ENCODE data around the gene QRFP.
A peak's percentile ranks its signal among the peaks of the same experiment; 100 is the strongest.

The QRFP gene, protein sequence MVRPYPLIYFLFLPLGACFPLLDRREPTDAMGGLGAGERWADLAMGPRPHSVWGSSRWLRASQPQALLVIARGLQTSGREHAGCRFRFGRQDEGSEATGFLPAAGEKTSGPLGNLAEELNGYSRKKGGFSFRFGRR

DNA sequence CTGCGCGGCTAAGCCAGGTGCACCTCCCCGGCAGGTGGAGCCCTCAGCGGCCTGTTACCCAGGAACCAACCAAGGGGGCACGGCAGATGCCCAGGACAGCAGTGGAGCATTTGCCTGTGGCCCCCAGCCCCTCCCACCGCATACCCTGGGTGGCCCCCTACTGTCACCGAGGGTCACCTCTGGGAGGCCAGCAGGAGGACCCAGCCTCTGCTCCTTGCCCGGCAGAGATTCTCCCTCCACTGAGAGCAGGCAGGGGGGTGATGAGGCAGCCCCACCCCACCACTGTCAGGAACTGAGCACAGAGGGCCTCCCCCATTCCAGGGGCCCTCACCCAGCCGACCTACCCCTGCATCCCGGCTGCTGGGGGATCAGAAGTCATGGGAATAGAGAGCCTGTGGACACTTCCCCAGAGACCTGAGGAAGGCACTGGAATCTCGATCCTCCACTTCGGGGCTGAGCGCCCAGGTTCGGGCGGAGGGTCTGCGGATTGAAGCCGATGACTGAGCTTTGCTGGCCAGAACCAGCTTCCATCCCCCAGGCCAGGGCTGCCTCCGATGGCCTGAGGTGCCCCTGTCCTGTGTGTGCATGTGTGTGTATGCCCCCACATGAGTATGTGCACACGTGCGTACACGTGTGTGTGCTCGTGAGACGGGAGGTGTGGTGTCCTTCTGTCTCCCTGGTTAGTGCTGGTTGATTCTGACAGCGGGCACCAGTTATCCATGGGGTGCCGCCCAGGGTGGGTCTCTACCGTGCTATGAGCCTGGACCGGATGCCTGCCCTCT lies at the start of gene QRFP:
Gene QRFP (minus strand): TSS at position 580 of the 782 bp plus-strand sequence. CDS start 2,974 bp downstream, outside the sequence.
- DNase-seq: no peak

DNA sequence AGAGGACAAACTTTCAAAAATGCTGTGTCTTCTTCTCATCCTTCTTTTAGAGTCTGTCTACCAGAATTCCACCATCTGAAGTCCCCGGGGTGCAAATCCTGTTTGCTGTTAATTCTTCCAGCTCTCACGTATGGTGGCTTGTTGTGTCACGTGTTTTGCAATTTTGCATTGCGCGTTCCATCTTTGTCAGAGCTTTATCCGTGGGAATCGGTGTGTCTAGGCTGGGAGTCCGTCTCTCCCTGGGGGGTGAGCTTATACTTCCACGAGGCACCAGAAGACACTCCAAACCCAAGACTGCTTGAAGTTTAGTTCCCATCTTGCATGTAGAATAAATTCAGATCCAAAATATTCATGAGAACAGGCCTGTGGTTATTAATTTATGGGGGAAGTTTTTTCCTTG lies 48.6 kb upstream of the QRFP start:
- DNase-seq: no peak

DNA sequence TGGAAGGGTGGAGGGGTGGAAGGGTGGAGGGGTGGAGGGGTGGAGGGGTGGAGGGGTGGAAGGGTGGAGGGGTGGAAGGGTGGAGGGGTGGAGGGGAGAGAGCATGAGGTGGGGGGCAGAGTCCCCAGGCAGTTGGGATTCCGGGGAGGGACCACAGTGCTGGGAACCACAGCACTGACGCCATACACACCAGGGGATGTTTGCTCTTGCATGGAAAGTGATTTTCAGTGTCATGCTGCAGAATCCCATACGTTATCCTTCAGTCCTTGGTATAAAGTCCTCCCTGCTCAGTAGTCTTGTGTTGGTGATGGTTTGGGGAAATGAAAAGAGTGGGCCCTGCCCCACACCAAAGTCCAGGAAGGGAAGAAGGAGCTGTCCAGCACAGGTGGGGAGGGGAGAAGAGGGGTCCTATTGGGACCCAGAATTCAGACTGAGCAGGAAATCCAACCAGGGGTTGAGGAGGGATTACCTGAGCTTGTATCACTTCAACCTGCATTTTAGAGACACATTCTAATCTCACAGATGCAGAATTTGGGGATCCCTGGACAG lies 48.0 kb upstream of the QRFP start:
- DNase-seq: no peak

DNA sequence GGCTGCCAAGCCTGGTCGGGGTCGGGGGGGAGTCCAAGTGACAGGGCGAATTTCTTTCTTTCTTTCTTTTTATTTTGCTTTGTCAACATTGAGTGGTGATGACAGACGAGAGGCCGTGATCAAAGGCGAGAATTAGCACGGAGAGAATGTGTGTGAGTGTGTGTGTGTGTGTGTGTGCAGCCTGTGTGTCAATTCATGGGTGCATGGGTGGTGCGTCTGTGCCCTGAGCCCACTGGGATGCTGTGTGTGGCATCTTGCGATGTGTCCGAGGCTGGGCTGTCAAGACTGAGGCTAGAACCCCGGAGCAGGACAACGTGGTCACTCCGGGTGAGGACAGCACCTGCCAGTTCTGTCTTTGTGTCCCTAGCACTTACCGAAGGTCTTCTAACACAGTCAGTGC lies 47.2 kb upstream of the QRFP start:
- DNase-seq: no peak

DNA sequence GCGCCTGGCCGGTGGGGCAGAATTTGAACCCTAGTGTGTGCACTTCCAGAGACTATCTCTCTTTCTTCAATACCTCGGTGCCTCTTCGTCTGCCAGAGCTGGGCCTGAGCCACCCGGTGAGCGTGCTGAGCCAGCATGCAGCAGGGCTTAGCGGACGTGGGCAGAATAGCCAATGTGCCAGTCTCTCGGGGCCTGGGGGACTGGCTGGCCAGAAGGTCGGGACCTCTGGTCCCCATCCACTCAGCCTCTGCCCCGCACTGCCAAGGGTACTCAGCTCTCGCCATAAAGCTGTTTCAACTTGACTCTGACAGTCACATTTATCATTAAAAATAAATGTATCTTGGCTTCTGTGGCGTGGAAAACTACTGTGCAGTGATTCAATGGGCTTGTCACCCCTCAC lies 46.6 kb upstream of the QRFP start:
- DNase-seq: no peak

DNA sequence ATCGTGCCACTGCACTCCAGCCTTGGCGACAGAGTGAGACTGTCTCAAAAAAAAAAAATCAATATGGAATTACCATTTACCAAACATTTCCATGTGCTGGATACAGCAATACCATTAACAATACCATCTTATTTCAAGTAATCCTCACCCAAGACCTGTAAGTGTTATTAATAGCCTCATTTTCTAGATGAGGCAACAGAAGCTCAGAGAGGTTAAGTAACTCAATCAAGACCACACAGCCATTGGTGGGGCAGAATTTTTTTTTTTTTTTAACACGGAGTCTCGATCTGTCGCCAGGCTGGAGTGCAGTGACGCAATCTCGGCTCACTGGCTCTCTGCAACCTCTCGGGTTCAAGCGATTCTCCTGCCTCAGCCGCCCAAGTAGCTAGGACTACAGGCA lies 46.1 kb upstream of the QRFP start:
- no peak for DNase-seq

DNA sequence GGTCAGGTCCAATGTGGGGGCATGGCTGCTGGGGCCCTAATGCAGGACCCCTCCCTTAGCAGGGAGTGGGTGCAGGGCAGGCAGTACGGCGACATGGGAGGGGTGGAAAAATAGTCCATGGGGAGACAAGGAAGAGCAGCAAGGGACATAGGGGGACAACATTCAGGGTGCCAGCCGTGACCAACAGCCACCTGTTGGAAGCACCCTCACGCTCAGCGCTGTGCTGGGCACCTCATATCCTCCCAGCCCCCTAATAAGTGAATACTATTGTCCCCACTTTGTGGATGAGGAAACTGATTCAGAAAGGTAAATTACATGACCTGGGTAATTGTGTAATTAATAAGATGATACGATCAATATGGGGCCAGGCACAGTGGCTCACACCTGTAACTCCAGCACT lies 45.5 kb upstream of the QRFP start:
- no peak for DNase-seq

DNA sequence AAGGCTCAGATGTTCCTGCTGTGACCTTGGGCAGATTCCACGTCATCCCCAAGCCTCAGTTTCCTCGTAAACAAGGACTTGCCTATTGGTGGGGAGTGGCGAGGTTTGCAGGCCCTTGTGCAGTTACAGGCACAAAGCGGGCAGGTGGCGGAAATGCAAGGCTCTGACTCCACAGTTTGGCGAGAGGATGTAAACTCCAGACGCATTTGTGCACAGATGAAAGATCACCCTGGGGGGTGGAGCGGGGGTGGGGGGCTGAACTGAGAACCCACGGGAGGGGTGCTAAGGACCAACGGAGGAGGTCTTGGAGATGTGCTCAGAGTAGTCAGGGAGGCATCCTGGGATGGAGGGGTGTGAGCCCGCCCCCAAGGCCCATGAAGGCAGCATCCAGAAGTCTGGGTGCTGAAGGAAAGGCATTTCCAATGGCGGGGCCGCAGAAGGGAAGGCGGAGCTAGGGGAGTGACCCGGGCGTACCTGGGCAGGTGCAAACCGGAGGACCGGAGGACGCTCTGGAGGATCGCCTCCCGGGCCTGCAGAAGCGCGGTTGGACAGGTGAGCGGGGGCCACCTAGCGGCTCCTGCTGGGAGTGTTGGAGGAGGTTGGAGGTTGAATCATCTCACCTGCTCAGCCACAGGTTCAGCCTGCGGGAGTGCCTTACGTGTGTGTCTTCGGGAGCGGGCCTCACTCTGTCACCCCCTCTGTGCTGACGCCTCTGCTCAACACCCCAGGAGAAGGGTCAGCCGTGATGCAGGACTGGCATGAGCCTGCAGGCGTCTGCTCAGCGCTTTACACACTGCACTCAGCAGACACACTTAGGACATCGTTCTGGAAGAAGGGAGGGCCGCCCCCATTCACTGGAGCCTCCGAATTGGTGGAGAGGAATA lies 44.3 kb upstream of the QRFP start:
- peak; percentile 62 for DNase-seq

DNA sequence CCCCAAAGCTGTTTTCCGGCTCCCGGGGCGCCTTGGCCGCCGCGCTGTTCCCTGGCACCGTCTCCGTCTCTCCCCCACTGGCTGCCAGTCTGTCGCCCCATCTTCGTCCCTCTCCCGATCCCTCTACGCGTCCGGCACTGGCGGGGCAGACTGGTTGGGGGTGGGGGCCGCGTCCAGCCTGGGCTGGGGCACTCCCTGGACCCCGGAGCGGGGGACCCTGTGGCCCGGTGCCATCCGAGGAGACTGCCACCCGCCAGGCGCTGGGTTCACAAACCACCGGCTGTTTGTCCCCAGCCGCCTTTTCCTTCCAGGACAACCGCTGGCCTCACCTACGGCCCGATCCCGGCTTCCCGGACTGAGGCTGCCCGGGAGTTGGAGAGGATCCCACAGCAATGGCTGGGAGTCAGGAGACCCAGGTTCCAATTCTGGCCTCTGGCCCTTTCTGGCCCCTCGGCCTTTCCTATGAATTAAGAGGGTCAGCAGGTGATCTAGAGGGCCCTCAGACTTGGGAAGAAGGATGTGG lies 43.5 kb upstream of the QRFP start:
- no peak for DNase-seq

DNA sequence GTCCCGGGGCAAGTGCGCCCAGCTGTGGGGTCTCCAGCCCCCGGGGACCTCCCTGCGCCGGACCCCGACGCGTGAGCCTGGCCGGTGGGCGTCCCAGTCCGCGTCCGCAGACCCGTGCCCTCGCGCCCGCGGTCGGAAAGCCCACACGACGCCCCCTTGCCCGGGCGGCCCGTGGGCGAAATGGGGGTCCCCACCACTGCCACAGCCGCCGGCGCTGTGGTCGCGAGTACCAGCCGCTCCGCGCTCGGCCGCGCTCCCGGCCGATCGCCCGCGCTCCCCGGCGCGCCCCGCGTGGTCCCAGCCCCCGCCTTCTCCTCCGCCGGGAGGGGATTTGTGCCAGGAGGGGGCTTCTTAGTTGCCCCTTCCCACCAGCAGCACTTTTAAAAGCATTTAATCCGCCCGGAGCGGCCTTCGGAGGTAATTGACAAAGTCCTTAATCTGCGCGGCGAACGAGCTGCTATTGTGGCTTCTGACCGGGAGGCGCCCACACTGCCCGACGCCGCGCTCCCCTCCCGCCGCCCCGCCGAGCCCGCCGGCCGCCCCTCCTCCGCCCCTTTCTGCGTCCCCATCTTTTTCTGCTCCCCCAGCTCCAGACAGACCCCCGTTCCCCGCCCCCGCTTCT lies 42.9 kb upstream of the QRFP start:
- DNase-seq: no peak

DNA sequence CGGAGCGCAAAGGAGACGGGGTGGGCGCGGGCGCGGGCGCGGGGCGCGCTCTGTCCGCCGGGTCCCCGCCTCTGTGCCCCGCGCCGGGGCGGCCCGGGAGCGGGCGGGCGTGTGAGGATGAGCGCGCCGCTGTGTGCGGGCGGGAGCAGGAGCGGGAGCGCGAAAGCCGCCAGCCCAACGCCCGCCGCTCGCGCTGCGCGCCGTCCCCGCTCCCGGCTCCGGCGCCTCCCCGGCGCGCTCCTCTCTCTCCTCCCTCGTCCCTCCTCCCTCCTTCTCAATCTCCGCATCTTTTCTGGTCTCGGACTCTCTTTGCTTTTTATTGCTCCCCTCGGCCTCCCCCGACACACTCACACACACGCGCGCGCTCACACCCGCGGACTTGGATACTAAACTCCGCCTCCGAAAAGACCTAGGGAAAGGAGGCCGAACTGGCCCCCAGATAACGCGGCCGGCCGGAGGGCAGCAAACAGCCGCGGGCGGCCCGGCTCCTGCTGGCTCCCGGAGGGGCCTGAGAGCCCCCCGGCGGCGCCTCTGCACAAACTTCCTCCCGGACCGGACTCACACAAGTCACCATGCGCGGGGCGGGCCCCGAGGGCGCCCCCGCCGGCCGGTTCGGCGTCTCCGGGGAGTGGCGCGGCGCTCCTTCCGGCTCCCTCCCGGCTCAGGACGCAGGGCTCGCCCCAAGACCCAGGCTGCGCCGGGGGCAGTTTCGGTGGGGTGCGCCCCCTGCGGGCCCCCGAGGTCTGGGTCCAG lies 42.2 kb upstream of the QRFP start, which contains the start of gene FIBCD1:
Gene FIBCD1 (minus strand): TSS at position 596 of the 753 bp plus-strand sequence. CDS start 640 bp downstream, outside the sequence.
- no peak for DNase-seq

DNA sequence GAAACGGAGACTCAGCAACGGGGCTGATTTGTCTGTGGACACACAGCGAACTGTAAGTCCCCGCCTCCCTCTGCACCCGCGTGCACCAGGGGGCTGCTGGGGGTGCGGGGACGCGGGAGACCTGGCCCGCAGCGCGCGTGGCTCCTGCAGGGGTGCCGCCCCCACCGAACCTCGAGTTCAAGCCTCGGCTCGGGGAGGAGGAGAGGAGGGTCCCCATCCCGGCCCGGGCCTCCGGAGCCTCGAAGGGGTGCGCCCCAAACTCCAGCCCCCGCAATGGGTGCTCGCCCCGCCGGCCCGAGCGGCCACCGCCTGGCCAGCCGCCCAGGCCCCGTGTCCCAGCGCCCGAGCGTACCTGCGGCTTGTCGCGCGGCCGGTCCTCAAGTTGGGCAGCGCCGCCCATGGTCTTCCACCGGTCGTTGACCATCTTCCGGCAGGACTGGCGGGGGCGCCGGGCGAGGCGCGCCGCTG lies 41.6 kb upstream of the QRFP start:
- no peak for DNase-seq

DNA sequence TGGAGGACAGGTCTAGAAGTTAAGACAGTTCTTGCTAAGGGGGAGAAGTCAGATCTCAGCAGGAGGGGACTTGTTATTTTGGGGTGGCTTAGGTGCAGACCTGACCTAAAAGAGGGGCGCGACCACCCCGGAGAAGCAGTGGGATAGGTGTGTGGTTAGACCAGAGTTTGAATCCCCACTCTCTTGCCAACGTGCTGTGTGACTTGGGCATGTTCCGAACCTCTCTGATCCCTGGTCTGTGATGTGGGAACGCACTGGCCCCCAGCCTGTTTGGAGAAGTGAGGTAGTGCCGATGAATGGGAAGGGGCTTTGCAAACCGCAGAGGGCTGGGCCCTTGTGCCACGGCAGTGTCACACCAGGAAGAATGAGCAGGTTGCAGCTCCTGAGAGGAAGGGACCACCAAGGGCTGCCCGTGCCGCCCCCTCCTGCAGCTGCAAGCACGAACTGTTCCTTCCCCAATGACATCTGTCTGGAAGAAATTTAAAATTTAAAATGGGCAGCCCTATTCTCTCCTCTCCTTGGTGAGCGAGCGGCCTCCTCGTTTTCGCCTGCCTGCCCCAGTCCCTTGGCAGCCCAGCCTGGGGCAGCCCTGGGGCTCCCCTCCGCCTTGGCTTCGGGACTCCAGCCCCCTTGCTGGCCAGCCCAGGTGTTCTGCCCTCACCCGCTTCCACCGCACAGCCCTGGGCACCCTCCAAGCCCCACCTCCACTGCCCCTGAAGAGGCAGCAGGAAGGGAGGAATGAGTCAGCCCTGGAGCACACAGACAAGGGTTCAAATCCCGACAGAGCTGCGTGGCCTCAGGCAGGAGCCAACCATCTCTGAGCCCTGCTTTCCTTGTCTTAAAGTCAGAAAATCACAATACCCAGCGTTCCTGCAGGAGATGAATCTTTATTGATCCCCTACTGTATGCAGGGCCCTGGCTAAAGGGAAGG lies 40.8 kb upstream of the QRFP start:
- no peak for DNase-seq

DNA sequence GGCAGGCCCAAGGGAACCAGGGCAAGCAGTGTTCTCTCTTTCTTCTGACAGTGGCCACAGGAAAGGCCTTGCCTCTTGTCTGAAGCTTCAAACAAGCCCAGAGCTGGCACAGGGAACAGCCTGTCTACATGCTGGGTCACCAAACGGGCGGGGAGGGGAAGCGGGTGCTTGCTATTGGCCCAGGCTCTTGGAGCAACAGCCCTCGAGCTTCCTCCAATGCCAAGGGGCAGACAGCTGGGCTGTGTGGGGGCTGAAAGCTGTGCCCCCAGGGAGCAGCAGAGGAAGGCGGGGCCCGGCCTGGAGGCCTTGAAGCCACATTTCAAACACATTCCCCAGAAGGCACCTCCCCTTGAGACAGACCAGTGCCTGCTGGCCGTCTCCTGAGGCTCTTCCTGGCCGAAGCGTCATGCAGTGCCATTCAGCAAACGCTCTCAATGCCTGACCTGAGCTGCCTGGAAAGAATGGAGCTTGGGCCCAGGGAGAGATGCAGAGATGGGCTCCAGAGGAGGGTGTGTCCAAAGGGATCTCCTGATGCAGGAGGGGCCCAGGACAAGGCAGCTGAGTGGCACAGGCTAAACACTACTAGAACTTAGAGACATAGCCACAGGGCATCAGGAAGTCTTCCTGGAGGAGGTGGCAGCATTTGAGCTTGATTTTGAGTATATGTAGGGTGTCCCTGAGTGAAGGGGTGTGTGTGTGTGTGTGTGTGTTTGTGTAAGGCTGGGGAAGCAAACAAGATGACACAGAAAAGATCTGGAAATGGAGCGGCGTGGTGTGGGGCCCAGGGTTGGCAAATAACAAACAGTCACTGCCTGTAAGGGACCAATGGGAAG lies 39.9 kb upstream of the QRFP start:
- DNase-seq: no peak

DNA sequence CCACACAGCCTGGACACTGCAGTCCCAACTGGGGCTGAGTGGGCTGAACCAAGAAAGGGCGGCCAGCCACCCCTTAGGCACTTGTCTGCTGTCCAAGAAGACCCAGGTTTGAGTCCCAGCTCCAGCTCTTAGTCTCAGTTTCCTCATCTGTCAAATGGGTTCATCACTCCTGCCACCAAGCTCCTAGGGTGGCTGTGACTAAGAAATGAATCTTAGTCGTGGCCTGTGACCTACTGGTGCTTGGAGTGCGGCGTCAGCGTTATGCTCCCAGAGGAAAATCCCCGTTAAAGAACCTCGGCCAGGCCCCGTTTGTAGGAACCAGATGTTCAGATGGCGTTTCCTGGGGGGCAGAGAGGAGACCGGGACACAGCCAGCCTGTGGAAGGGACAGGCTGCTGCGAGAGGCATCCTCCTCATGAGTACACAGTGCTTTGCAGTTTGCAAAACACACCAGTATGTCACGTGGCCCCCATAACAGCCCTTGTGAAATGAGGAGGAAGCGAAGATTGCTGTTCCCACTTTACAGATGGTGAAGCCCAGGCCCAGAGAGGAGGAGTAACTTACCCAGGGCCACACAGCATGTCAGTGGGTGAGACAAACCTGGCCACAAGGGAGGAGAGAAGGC lies 39.1 kb upstream of the QRFP start:
- DNase-seq: no peak

DNA sequence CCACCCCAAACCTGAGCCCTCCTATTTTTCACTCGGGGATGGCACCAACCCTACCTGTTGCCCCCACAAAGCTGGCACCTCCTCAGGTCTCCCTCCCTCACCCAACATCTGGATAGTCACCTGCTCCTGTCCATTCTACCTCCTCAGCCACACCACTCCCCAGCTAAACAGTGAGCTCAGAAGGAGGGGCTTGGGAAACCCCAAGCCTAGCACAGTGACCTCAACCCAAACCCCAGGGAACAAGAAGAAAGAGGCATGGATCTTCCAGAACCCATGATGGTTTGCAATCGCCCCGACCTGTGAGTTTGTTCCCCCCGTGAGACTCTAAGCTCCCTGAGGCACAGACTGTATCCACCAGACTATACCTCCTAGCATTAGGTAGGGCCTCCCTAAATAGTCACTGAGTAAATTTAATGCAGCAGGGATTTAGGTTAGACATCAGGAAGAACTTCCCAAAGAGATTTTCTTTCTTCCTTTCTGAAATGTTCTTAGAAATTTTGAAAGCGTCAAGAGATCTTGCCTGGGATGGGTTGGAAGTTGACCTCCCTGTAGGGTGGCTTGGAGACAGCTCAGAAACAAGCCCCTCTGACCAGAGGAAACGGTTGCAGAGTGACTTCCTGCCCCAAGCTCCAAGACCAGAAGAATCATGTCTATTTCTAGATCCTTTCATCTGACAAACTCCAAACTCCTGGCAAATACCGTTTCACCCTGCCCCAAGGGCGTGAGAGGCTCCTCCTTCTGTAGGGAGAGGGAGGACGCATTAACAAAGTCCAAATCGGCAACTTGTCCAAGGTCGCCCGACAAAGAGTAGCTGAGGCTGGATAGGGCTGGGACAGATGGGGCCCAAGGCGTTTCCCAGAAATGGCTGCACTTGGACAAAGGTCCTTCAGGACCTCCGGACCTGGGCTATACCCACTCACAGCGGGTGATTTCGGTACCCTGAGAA lies 38.4 kb upstream of the QRFP start:
- DNase-seq: no peak

DNA sequence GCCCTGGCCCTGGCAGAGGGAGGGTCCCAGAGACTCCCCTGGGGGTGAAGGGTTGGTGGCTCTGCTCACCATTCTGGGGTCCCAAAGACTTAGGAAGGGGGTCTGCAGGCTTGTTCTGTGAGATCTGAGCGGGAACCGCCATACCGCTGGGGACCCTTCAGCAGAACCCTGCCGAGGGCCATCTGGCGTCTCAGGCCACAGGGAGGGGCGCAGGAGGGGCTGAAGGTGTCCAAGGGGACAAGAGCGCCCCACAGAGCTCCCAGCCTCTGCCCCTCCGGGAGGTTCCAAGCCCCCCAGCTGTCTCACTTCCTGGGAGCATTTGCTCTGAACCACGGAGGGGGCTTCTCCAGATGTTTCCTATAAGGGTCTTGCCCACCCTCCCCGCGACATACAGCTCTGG lies 37.6 kb upstream of the QRFP start:
- no peak for DNase-seq

Measured in CD4-positive, alpha-beta T cell treated with Interleukin-4 for 4 hours (primary cell).